Measurements from ENCODE around the gene RAB12. TPM values are rescaled to one million over a fixed set of nuclear protein-coding genes. Genes with fewer than 3 reads are reported as not detected.
"Not testable (repeated sequence)": the region's sequence is repeated elsewhere in the genome, so short reads cannot be mapped to it uniquely, and the experiment has no call there.

The RAB12 gene, protein sequence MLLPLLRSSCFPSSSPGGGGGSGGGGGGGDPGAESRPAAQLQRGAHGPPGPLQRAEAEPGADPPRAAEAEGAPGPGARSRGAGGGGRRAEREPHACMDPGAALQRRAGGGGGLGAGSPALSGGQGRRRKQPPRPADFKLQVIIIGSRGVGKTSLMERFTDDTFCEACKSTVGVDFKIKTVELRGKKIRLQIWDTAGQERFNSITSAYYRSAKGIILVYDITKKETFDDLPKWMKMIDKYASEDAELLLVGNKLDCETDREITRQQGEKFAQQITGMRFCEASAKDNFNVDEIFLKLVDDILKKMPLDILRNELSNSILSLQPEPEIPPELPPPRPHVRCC
- 46.4 TPM for polyA plus RNA-seq (ENCODE audit: insufficient read length)

DNA sequence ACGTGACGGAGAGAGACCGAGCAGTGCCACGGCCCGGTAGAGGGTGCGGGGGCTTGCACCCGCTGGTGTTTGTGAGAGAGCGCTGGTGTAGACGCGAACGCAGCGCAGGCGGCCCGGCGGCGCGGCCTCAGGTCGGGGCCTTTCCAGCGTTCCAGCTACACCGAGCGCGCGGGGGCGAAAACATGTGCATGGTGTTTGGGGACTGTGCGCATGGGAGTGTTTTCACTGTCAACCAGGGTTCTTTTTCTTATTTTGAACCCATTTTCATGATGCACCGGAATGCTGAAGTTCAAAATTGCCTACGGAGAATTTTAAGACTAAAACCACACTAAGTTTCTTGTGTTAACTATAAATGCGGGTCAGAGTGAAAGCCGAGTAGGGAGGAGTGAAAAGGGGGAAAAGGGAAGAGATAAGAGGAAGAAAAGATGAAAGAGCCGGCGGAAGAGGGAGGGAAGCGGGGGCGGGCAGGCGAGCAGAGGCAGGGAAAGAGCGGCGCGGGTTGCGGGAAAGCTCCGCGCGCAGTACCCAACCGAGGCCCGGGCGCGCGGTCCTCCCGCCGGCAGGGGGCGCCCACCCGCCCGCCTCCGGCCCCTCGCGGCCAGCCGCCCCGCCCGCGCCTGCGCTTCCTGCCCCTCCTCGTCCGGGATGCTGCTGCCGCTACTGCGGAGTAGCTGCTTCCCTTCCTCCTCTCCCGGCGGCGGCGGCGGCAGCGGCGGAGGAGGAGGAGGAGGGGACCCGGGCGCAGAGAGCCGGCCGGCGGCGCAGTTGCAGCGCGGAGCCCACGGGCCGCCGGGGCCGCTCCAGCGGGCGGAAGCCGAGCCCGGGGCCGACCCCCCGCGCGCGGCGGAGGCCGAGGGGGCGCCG is at the start of gene RAB12:
TSS of gene RAB12 (plus strand) at position 643 of the 864 bp plus-strand sequence. CDS start at position 646, 3 bp downstream.
- DNase-seq (ENCODE audit: low read depth), result peak; percentile 40

DNA sequence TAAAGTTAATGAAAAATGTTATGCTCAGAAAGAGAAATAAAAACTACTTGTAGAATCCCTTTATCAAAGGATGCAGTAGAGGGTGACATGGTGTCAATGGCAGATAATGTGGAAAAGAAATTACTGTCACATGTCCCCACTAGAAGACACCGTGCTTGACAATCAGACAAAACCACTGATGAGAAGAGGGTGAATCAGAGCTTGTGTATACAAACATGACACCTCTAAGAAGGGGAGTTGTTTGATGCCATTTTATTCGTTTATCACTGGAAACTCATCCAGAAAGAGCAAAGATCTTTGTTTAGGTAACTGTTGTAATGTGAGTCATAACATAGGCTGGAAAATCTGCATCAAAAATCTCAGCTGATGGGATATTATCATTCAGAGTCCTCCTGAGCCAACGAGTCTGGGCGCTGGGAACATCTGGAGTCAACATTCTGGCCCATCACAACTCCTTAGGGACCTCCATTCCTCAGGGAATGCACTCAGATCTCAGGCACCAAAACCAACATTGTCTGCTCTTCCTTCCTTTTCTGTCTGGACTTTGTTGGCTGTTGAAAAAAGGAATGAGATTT is 49.5 kb upstream of the RAB12 start:
- DNase-seq (ENCODE audit: low read depth), result no peak

DNA sequence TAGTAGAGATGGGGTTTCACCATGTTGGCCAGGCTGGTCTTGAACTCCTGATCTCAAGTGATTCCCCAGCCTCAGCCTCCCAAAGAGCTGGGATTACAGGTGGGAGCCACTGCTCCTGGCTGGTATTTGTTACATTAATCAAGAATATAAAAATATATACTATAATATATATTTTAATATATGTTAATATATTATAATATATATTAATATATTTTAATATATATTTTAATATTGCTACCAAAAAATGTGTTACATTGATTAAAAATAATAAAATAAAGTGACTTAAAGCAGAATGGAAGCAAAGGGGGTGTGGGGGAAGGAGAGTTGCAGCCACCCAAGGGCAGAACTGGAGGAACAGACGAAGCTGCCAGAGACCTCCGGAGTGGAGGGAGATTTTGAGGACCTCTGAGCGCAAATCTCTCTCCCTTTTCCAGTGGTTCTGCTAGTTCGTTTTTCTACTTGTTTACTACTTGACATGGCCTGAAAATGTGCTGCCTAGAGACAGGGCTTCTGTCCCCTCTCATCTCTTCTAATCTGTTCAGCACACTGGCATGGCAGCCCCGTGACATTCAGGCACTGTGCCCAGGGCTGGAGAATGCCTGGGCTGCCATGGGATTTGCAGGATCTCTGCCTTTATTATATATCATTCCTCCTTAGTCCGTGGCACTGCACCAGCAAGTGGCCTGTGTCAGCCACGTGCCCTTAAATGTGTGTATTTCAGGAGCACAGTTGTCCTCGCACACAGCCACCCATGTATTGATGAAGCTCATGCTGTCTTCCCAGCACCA is 47.9 kb upstream of the RAB12 start:
- DNase-seq (ENCODE audit: low read depth), result no peak

DNA sequence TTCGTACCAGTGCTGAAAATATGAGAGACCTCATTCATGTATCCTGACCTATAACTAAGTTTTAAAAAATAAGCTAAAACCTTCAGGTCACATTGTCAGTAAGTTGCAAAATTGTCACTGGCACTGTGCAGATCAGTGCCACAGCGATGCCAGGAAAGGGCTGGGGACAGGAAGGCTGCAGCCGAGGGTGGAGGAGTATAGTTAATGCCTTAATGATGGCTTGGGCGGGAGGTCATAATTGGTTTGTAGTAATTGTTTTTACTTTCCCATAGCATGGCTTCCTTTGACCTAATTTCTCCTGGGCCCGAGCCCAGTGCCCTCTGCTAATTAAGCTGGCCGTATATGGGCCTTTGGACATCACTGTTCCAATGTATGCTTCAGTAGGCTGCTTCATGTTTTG is 47.2 kb upstream of the RAB12 start:
- no peak for DNase-seq (ENCODE audit: low read depth)

DNA sequence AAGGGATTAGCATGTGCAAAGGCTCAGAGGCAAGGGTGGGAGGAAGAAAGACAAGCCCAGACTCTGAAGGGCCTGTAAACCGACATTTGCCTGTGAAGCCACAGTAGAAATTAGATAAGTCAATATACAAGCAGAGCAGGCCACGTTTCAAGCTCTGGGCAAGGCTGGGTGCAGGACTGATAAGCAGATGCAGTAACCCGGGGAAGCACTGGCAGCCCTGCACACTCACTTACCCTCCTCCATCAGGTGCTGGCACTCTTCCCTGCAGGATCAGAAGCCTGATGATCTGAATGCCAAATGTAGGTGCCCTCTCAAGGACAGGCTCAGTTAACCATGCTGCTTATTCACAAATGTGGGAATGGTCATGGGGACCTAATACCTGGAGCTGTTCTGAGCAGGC is 46.3 kb upstream of the RAB12 start:
- no peak for DNase-seq (ENCODE audit: low read depth)

DNA sequence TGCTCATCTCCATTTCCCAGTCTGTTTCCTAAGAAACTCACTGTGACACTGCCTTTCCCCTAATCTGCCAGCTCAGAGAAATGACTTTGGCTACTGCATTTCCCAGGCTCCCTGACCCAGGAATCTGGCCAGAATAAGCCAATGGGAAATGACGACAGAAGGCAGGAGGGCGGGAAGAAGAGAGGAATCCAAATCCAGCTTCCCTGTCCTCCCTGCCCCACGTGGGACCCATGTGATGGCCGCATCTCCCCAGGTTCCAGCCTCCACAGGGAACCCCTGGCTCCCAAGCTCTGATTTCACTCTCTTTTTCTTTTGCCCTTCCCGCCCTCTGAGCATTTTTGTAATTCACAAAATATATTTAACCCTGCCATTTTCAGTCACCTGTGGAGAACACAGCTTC is 37.8 kb upstream of the RAB12 start:
- DNase-seq (ENCODE audit: low read depth), result no peak

DNA sequence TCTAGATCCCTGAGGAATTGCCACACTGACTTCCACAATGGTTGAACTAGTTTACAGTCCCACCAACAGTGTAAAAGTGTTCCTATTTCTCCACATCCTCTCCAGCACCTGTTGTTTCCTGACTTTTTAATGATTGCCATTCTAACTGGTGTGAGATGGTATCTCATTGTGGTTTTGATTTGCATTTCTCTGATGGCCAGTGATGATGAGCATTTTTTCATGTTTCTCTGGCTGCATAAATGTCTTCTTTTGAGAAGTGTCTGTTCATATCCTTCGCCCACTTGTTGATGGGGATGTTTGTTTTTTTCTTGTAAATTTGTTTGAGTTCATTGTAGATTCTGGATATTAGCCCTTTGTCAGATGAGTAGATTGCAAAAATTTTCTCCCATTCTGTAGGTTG is 35.5 kb upstream of the RAB12 start:
- not testable (repeated sequence) for DNase-seq (ENCODE audit: low read depth)

DNA sequence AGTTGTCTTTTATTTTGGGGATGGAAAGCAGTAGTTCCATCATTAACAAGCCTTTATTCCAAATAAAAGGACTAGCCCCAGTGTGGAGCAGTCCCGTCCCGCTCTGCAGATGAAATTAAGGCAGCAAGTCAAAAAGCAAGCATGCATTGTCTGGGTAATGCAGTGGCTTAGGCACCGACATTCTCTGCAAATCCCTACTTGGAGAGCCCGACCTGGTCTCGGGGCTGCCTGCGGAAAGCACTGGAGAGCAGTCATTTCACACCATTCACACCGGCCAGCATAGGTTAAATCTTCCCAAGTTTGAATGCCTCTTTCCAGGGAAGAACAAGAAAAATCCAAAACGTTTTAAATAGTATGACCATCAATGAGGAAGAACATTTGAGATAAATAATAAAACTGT is 24.4 kb upstream of the RAB12 start:
- no peak for DNase-seq (ENCODE audit: low read depth)

DNA sequence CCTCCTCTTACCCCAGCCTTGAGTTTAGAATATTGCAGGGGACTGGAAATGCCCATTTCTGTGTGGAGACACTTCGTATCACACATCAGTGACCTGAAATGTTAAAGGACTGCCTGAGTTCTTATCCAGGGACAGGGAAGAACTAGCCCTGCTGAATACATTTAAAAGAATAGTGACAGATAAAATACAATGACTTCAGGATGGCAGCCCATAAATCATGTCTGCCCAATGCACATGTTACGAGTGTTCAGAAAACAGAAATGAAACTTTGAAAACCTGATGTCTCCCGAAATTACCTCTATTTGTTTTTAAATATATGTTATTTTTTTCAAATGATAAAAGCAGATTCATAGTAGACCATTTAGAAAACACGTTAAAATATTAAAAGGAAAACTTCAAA is 22.3 kb upstream of the RAB12 start:
- DNase-seq (ENCODE audit: low read depth), result no peak

DNA sequence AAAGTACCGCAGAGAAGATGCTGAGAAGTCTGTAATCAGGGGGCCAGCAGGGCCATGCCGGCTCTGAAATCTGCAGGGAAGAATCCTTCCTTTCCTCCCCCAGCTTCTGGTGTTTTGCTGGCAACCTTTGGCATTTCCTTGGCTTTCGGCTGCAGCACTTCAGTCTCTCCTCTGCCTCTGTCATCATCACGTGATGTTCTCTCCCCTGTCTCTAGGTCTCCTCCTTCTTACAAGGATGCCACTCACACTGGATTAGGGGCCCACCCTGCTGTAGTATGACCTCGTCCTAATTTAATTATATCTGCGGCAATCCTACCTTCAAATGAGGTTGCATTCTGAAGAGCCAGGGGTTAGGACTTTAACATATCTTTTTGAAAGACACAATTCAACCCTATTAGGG is 13.8 kb upstream of the RAB12 start:
- DNase-seq (ENCODE audit: low read depth), result no peak

DNA sequence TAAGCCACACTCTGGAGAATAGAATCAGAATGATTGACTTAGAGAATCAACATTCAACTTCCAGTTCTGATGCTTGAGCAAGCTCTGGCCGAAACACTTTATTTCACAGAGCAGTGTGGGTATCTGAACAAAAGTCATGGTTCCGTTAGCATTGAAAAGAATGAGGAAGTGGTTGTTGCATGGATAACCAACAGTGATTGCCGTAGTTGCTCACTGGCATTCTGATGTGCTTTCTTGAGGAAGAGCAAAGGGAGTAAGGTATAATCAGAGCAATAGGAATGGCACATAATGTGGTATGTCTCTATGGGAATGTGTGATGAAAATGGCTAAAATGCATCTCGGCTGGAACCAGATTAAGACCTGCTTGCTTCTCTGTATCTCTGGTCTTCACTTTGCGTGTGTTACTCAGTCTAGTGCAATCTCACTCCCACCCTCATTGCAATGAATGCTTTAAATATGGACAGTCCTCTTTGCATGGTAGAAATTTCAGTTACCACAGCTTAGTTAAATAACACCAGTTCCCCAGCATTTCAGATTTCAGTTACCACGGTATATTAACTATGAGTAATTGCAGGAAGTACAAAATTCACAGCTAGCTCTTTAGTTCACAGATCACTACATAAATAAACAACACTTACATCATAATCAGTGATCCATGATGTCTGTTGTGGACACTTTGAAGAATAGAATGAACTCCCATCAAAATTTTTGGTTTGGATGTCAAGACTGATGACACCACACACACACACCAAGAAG is 7.8 kb upstream of the RAB12 start:
- no peak for DNase-seq (ENCODE audit: low read depth)

DNA sequence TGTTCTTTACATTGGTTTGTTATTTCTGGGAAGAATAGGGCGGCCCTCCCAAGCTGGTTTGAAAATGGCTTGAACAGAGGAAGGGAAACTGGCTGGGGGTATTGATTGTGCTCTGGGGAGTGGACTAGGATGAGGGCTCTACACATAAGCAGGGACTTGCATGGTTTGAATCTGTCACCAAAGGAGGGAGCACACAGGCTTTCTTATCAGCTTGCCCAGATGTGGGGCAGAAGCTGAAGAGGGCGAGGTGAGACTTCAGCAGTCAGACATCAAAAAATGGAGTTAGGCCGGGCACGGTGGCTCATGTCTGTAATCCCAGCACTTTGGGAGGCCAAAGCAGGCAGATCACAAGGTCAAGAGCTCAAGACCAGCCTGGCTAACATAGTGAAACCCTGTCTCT is 7.2 kb upstream of the RAB12 start:
- no peak for DNase-seq (ENCODE audit: low read depth)

DNA sequence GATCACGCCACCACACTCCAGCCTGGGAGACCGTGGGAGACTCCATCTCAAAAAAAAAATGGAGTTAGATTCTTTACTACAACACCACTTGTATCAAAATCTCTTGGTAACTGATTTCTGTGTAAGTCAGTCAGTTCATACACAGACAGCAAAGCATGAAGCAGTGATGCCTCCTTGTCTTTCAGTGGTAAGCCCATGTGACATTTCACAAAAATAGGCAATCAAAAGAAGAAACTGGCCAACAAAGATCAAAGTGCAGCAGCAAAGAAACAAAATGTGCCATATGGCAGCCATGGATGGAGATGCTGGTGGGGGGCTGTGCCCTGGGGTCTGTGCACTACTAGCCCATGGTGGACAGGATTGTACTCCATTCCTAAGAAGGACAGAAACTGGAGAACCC is 6.7 kb upstream of the RAB12 start:
- no peak for DNase-seq (ENCODE audit: low read depth)

DNA sequence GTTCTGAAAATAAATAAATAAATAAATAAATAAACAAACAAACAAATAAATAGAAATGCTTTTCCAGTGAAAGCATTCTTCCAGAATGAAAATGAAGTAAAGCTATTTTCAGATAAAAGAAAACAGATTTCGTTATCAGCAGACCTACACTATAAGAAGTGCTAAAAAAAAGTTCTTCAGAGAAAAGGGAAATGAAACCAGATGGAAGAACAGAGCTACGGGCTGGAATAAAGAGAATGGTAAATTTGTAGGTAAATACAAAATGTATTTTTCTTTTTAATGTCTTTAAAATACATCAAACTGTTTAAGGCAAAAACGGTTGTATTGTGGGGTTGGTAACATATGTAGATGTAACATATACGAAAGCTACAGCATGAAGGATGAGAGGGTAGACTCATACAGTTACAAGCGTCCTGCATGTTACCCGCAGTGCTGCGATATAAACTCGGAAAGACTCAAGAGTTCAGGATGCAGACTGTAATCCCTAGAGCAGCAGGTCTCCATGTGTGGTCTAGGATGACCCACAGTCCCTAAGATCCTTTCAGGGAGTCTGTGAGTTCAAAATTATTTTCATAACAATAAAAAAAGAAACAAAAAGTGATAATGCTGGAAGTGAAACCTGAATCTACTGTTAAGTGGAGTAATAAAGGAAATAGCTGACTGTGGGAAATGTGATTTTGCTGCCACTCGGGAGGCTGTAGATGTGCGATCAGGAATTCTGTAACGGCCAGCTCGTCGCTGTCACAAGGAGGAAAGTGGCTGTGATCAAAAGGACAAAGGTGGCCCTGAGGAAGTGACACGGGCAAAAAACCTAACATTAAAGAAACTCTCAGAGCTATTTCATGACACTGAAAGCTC is 5.3 kb upstream of the RAB12 start:
- no peak for DNase-seq (ENCODE audit: low read depth)

DNA sequence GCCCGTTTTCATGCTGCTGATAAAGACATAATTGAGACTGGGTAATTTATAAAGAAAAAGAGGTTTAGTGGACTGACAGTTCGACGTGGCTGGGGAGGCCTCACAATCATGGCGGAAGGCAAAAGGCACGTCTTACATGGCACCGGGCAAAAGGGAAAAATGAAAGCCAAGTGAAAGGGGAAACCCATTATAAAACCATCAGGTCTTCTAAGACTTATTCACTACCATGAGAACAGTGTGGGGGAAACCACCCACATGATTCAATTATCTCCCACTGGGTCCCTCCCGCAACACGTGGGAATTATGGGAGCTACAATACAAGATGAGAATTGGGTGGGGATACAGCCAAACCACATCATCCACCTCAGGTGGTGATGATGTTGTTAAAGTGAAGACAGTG is 3.3 kb upstream of the RAB12 start:
- no peak for DNase-seq (ENCODE audit: low read depth)

DNA sequence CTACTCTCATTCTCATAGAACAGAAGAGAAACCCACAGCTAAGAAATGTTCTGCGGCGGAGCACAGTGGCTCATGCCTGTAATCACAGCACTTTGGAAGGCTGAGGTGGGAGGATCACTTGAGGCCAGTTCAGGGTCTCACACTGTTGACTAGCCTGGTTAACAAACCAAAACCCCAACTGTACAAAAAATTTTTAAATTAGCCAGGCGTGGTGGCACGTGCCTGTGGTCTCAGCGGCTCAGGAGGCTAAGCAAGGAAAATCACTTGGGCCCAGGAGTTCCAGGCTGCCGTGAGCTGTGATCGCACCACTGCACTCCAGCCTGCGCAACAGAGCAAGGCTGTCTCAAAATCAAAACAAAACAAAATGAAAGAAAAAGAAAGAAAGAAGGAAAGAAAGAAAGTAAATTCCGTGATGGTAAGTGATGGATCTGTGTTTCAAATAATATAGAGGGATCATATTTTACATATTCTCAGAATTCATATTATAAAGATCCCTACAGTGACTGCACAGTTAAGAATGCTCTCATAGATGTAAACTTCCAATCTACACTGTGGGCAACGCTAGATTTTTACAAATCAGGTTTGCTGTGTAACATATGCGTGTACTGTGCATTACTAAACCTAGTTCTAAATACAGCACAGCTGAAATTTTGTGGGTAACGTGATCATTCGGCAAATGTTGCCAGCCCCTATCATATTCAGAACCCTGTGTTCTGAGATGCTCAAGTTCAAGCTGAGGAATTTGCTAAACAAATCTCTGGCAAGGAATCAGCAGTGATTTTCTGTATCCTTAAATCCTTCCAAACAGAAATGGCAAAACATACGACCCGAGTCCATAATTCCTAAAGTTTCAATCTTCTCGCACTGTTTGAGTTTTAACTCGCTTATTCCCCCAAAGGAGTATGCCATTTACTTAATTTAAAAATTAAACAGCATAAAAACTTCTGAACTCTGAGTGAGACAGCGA is 1.2 kb upstream of the RAB12 start:
- no peak for DNase-seq (ENCODE audit: low read depth)

DNA sequence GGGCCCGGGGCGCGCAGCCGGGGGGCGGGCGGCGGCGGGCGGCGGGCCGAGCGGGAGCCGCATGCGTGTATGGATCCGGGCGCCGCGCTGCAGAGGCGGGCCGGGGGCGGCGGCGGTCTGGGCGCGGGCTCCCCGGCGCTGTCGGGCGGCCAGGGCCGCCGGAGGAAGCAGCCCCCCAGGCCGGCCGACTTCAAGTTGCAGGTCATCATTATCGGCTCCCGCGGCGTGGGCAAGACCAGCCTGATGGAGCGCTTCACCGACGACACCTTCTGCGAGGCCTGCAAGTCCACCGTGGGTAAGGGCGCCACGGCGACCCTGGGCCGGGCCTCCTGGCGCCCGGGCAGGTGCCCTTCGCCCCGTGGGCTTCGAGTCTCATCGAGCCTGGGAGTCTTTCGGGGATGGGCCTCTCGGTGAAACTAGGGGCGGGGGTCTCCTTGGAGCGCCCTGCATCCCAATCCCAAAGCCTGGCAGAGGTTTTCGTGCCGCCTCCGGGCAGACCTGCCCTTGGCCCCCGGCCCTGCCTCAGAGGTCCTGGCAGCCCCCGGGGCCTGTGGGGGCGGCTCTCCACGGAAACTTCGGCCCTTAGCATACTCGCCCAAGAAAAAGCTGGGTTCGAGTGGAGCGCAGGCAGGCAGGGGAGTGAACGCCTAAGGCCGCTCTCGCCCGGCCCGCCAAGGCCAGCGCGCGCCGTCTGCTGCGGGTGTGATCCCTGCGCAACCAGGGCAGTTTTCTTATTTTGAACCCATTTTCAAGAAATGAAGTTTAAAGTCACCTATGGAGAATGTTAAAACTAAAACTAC is 622 bp downstream of the RAB12 start:
- DNase-seq (ENCODE audit: low read depth), result no peak

DNA sequence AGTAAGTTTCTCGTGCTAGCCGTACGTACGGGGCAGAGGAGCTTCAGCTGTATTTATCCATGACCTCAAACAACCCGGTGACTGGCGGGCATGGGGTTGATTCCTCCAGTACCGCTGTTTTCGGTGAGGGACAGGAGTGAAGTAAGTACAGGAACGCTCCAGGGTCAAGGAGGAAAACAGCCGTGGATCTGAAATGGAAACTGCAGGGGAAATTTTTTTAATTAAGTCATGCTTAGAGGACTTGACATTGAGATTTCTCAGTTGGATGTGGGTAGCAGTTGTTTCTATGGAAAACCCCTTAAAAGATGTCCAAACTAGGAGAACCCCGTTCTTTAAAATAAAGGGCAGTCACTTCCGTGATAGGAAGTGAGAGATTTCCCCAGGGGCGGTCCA is 1.2 kb downstream of the RAB12 start:
- DNase-seq (ENCODE audit: low read depth), result no peak
